ENCODE data around the gene OARD1. TPM values are rescaled to one million over a fixed set of nuclear protein-coding genes. Genes with fewer than 3 reads are reported as not detected.
"Not testable (repeated sequence)": the region's sequence is repeated elsewhere in the genome, so short reads cannot be mapped to it uniquely, and the experiment has no call there.

Gene OARD1
- total RNA-seq, 1 donor from 2014 or later = 30.7 TPM

DNA sequence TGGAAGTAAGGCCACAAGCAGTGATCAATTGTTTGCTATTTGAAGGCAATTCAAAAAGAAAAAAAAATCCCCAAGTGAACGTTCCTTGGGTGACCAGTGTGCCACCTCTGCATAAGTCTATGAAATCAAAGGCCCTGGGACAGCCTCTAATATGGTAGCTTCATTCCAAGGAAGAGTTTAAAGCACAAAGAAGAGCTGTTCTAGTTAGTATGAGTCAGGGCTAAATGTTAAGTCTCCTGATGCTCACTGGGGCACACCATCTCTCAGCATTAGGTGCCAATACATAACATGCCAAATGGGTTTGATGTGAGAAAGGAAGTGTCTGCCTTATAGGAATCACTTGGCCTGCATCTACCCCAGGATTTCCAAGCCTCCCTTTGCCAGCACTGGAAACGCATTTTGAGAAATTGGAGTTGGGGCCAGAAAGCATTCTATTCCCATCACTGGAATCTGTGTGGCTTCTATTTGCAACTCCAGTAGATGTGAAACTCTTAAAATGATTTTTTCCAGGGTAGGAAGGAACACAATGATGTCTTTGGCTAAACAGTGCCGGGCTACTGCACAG, 46.1 kb downstream of the OARD1 start:
- no peak overlapping the region for H3K4me3 Mint-ChIP-seq
- ChIA-PET CTCF (interaction anchor here (1.0 to 1.9 kb wide), 3 partner anchors 9 to 1664 kb away, joined by 3 to 4 read pairs (median 4); no protein-coding TSS in a partner anchor), POLR2A (no interaction called here)
- ATAC-seq (ENCODE audit: low read depth) = no peak
- no peak for DNase-seq
- H3K36me3 Mint-ChIP-seq (ENCODE audit: low read depth) = no peaks in the 10 kb centered on the region
- no peak overlapping the region for H3K27ac Mint-ChIP-seq
- intact Hi-C loops (cut with micrococcal nuclease) = loop anchor here (5.0 kb wide), 1 partner anchor 1664 kb away; no protein-coding TSS in a partner anchor
- peaks cover 20% of the 10 kb centered on the region for H3K4me1 Mint-ChIP-seq
- no peaks in the 10 kb centered on the region for H3K9me3 Mint-ChIP-seq
- TF ChIP-seq, protein P1, sequence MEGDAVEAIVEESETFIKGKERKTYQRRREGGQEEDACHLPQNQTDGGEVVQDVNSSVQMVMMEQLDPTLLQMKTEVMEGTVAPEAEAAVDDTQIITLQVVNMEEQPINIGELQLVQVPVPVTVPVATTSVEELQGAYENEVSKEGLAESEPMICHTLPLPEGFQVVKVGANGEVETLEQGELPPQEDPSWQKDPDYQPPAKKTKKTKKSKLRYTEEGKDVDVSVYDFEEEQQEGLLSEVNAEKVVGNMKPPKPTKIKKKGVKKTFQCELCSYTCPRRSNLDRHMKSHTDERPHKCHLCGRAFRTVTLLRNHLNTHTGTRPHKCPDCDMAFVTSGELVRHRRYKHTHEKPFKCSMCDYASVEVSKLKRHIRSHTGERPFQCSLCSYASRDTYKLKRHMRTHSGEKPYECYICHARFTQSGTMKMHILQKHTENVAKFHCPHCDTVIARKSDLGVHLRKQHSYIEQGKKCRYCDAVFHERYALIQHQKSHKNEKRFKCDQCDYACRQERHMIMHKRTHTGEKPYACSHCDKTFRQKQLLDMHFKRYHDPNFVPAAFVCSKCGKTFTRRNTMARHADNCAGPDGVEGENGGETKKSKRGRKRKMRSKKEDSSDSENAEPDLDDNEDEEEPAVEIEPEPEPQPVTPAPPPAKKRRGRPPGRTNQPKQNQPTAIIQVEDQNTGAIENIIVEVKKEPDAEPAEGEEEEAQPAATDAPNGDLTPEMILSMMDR (IDR thresholded peaks at IDR 0.05) = no peak
- no peaks in the 10 kb centered on the region for H3K27me3 Mint-ChIP-seq

GRCh38 chr6:41023114-41023513, 49.0 kb downstream of the OARD1 start:
- peaks cover 3% of the 10 kb centered on the region for H3K27me3 Mint-ChIP-seq
- ATAC-seq (ENCODE audit: low read depth) = no peak
- H3K9me3 Mint-ChIP-seq = peaks cover 3% of the 10 kb centered on the region
- no peak overlapping the region for H3K27ac Mint-ChIP-seq
- TF ChIP-seq, protein P1 (IDR thresholded peaks at IDR 0.05) = no peak
- ChIA-PET POLR2A (no interaction called here), CTCF (no interaction called here)
- H3K4me1 Mint-ChIP-seq = peaks cover 10% of the 10 kb centered on the region
- no peak overlapping the region for H3K4me3 Mint-ChIP-seq
- no peak for DNase-seq
- H3K36me3 Mint-ChIP-seq (ENCODE audit: low read depth) = no peaks in the 10 kb centered on the region
- intact Hi-C loops (cut with micrococcal nuclease) = no loop called here

DNA sequence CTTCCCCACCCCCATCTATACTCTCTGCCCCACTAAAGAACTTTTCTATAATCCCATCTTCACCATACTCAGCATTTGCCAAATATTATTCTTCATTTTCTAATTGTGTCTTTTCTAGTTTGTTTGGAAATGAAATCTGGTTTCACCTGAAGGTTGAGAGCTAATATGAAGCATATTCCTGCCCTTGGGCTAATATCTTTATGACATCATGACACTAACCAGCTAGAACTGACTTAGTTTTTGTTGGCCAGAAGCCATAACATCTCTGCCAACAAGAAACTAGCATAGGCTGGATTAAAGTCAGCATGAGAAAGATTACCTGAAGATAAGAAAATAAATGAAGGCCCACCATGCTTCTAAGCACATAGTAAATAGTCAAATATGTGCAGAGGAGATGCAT, 49.9 kb downstream of the OARD1 start:
- ATAC-seq (ENCODE audit: low read depth) (no peak), DNase-seq (no peak)
- no peak overlapping the region for H3K4me3 Mint-ChIP-seq
- ChIA-PET POLR2A (no interaction called here), CTCF (no interaction called here)
- TF ChIP-seq, protein P1 (IDR thresholded peaks at IDR 0.05) = no peak
- peaks cover 4% of the 10 kb centered on the region for H3K9me3 Mint-ChIP-seq
- H3K27me3 Mint-ChIP-seq = peaks cover 4% of the 10 kb centered on the region
- peaks cover 3% of the 10 kb centered on the region for H3K4me1 Mint-ChIP-seq
- intact Hi-C loops (cut with micrococcal nuclease) = no loop called here
- no peaks in the 10 kb centered on the region for H3K36me3 Mint-ChIP-seq (ENCODE audit: low read depth)
- H3K27ac Mint-ChIP-seq = no peak overlapping the region

DNA sequence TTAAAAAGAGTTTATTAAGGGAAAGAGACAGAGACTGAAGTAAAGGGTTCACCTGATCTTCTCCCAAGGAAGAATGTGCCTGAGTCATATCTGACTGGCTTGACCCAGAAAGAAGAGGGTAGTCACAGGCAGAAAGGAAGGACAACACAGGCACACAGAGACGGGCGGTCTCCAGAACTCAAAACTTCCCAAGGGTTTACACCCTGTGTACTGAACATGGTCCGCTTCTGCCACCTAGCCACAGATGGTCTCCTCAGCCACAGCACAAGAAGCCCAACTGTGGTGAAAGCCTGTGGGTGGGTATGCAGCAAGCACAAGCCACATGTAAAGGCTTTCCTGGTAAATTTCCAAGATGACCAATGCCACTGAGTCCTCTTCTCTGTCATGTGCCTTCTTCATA, 50.3 kb downstream of the OARD1 start:
- intact Hi-C loops (cut with micrococcal nuclease) = no loop called here
- CTCF ChIA-PET = no interaction called here
- Mint-ChIP-seq H3K4me3 (no peak overlapping the region), H3K27me3 (peaks cover 4% of the 10 kb centered on the region), H3K4me1 (no peaks in the 10 kb centered on the region), H3K36me3 (ENCODE audit: low read depth) (no peaks in the 10 kb centered on the region), H3K9me3 (peaks cover 4% of the 10 kb centered on the region), H3K27ac (no peak overlapping the region)
- TF ChIP-seq, protein P1 (IDR thresholded peaks at IDR 0.05) = no peak
- ATAC-seq (ENCODE audit: low read depth) (no peak), DNase-seq (no peak)
- POLR2A ChIA-PET = no interaction called here

DNA sequence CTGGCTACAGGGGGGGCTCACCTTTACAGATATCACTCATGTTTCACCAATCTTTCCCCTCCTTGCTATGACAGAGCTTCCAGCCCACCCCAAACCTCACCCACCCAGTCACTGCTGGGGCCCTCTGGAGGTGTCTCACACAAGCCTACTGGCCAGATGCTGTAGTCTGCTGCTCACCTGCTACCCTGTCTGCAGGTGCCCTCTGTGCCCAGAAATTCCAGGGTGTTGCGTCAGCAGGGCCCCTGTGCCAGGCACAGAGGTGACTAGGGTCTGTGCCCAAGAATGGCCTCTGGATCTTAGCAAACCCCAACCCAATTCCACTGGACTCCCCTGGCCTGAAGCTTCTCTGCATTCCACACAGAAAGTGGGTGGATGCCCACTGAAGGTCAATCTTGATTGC, 54.5 kb downstream of the OARD1 start:
- Mint-ChIP-seq H3K36me3 (ENCODE audit: low read depth) (no peaks in the 10 kb centered on the region), H3K4me3 (no peak overlapping the region), H3K9me3 (peaks cover 4% of the 10 kb centered on the region), H3K4me1 (no peaks in the 10 kb centered on the region), H3K27me3 (peaks cover 4% of the 10 kb centered on the region), H3K27ac (no peak overlapping the region)
- ChIA-PET CTCF (interaction anchor here (1.1 kb wide), 1 partner anchor 9 kb away, joined by 3 read pairs; no protein-coding TSS in a partner anchor), POLR2A (no interaction called here)
- TF ChIP-seq, protein P1 (IDR thresholded peaks at IDR 0.05) = no peak
- intact Hi-C loops (cut with micrococcal nuclease) = no loop called here
- no peak for ATAC-seq (ENCODE audit: low read depth)
- no peak for DNase-seq

DNA sequence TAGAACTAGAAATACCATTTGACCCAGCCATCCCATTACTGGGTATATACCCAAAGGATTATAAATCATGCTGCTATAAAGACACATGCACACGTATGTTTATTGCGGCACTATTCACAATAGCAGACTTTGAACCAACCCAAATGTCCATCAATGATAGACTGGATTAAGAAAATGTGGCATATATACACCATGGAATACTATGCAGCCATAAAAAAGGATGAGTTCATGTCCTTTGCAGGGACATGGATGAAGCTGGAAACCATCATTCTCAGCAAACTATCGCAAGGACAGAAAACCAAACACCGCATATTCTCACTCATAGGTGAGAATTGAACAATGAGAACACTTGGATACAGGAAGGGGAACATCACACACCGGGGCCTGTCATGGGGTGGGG, 56.3 kb downstream of the OARD1 start:
- H3K36me3 Mint-ChIP-seq (ENCODE audit: low read depth); H3K27ac Mint-ChIP-seq; DNase-seq; ATAC-seq (ENCODE audit: low read depth); H3K9me3 Mint-ChIP-seq; H3K4me3 Mint-ChIP-seq; intact Hi-C loops (cut with micrococcal nuclease); H3K4me1 Mint-ChIP-seq; POLR2A ChIA-PET; H3K27me3 Mint-ChIP-seq: not testable (repeated sequence)
- CTCF ChIA-PET = interaction anchor here (4.7 kb wide), 1 partner anchor 12 kb away, joined by 16 read pairs; no protein-coding TSS in a partner anchor

All from activated B cell treated with CpG ODN at 0.5 μM for 24 hours (primary cell).